Lower leg skin (tissue), 3 donors: ENCODE results near the gene ST3GAL6.

Experiments used
- POLR2A ChIP-seq, 2 donors: fragments of 450-650 bp; IDR thresholded peaks; one replicate each; pipeline ENCODE4 v1.6.1; 2016 to 2017; ENCODE audit warnings: antibody characterized with exemption in 2 of 2, mild to moderate bottlenecking in 1 of 2, moderate library complexity in 1 of 2
- TF ChIP-seq, protein P1 (sequence below), 3 donors: fragments of 450-650 bp; IDR thresholded peaks; one replicate each; pipeline ENCODE4 v1.5.1; 2016; ENCODE audit warnings: antibody characterized with exemption in 3 of 3, mild to moderate bottlenecking in 3 of 3, moderate library complexity in 2 of 3

DNA sequence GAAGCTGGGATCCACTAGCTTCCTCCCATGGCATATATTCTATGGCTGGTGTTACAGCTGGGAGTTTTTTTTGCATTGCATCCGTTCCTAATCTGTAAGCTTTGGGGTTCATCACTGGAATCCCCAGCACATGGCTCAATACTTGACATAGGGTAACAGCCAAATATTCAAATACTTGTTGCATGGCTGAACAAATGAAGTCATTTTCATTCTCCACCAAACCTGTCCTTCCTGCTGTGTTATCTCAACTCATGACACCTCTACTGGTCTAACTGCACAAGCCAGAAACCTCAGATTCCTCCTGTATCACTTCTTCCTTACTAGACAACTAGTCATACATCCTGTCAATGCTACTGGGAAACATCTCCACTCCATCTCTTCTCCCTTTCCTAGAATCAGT is 43.4 kb downstream of the ST3GAL6 start:
- no peak for TF ChIP-seq POLR2A (IDR thresholded peaks at IDR 0.05)
- TF ChIP-seq, protein P1, sequence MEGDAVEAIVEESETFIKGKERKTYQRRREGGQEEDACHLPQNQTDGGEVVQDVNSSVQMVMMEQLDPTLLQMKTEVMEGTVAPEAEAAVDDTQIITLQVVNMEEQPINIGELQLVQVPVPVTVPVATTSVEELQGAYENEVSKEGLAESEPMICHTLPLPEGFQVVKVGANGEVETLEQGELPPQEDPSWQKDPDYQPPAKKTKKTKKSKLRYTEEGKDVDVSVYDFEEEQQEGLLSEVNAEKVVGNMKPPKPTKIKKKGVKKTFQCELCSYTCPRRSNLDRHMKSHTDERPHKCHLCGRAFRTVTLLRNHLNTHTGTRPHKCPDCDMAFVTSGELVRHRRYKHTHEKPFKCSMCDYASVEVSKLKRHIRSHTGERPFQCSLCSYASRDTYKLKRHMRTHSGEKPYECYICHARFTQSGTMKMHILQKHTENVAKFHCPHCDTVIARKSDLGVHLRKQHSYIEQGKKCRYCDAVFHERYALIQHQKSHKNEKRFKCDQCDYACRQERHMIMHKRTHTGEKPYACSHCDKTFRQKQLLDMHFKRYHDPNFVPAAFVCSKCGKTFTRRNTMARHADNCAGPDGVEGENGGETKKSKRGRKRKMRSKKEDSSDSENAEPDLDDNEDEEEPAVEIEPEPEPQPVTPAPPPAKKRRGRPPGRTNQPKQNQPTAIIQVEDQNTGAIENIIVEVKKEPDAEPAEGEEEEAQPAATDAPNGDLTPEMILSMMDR (IDR thresholded peaks at IDR 0.05): no peak
